Esophagus (tissue), 2 donors: ENCODE data around the gene STEAP2. TPM values are rescaled to one million over a fixed set of nuclear protein-coding genes. Genes with fewer than 3 reads are reported as not detected.
"Not testable (repeated sequence)": the region's sequence is repeated elsewhere in the genome, so short reads cannot be mapped to it uniquely, and the experiment has no call there.

Experiments used
- H3K27ac ChIP-seq, 2 donors: one replicate each; pipeline ENCODE4 v1.5.1; 2013; ENCODE audit warnings: low read depth in 2 of 2, mild to moderate bottlenecking in 2 of 2, inconsistent platforms in 1 of 2, low read length in 1 of 2, moderate library complexity in 1 of 2
- H3K27me3 ChIP-seq, 2 donors: one replicate each; pipeline ENCODE4 v1.6.1; 2013; ENCODE audit warnings: low read length in 2 of 2, control low read depth in 1 of 2, mild to moderate bottlenecking in 1 of 2; ENCODE audit not compliant: insufficient read depth in 2 of 2, control insufficient read depth in 1 of 2
- H3K36me3 ChIP-seq, 2 donors: one replicate each; pipeline ENCODE4 v1.6.1; 2013; ENCODE audit warnings: low read length in 1 of 2; ENCODE audit not compliant: control insufficient read depth in 2 of 2, insufficient read depth in 2 of 2
- H3K4me1 ChIP-seq, 2 donors: one replicate each; pipeline ENCODE4 v1.6.1; 2013; ENCODE audit warnings: low read length in 1 of 2; ENCODE audit not compliant: control insufficient read depth in 2 of 2, insufficient read depth in 2 of 2
- H3K4me3 ChIP-seq, 2 donors: one replicate each; pipeline ENCODE4 v1.5.1; 2013; ENCODE audit warnings: low read length in 2 of 2, mild to moderate bottlenecking in 2 of 2, low read depth in 1 of 2, moderate library complexity in 1 of 2
- H3K9me3 ChIP-seq, 2 donors: one replicate each; pipeline ENCODE4 v1.6.1; 2013; ENCODE audit warnings: mild to moderate bottlenecking in 2 of 2, low read depth in 1 of 2, low read length in 1 of 2, moderate library complexity in 1 of 2; ENCODE audit not compliant: control insufficient read depth in 2 of 2, insufficient read depth in 1 of 2
- WGBS, 2 donors: extraction: QIAGEN DNeasy Blood & Tissue Kit; methylation state at CpG; one replicate each; pipeline ENCODE4 v1.1.7; 2013; 5-methylcytosine and 5-hydroxymethylcytosine counted together
- polyA plus RNA-seq, 2 donors: library from polyadenylated mRNA; stranded (reverse); fragments of 200-250 nt; gene quantifications; one replicate each; pipeline ENCODE4 v1.2.3, GENCODE V29; 2013
- donor health status: healthy with polysubstance abuse.
- donor health status: Bipolar disorder and iron deficiency.

STEAP2 gene
- polyA plus RNA-seq, 2 donors = 2.1 to 2.6 TPM

DNA sequence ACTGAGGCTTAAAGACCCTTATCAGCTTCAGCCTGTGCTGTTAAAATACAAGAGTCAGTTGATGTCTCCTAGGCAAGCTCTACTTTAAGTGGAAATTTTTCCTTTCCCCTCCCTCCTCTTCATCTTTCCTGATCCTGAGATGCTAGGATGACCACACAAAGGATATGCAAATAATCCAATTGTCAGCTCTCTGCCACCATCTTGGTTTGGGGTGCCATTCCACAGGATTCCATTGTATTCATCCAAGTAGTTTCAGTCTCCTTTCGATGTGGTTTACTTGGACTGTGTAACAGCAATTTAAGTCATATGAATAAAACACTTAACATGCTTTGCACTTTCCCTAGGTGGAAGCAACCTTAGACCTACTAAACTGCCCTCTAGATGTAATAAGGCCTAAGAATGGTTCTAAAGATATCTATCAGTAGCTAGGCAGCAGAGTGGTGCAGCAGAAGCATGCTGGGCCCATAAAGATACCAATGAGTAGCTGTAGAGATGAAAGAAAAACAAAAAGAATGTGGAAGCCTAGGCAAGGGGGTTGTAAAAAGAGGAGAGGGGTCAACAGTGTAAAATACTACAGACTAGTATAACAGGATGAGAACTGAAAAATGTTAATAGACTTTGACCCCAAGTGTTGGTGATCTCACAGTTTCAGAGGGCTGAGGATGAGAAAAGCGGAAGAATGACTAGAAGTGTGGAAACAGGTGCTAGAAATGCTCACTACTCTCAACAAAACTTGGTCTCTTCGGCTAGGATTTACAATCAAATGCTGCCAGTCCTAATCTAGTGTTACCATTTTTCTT lies 31.0 kb downstream of the STEAP2 start:
- Histone ChIP-seq H3K27me3 (no peaks in the 10 kb centered on the region), H3K4me3 (no peak overlapping the region), H3K27ac (no peak overlapping the region), H3K4me1 (peaks cover 0 to 2% of the 10 kb centered on the region in 2 donors), H3K9me3 (no peaks in the 10 kb centered on the region), H3K36me3 (no peaks in the 10 kb centered on the region)
- 85 to 90% methylated on average over 3 of the region's 3 CpGs for WGBS, 2 donors

DNA sequence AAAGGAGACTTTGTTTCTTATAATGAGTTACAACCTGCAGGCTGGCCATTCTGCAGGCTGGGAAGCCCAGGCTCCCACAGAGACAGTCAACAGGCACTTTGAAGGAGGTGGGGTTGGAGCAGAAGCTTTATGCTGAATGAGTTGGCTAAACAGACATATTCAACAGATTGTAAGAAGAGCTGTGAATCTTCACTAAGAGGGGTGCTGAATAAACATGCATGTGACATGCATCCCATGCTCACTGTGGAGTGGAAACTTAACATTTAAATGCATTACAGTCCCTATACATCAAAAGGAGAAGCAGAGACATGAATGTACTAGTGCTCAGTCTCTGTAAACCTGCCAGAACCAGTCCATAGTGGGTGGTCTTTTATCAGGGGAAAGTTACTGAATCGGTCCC lies 32.0 kb downstream of the STEAP2 start:
- H3K4me1 ChIP-seq = peaks cover 0 to 2% of the 10 kb centered on the region in 2 donors
- H3K27me3 ChIP-seq = no peaks in the 10 kb centered on the region
- no peaks in the 10 kb centered on the region for H3K9me3 ChIP-seq
- H3K4me3 ChIP-seq = no peak overlapping the region
- H3K27ac ChIP-seq = no peak overlapping the region
- no peaks in the 10 kb centered on the region for H3K36me3 ChIP-seq
- WGBS, 2 donors = 25 to 38% methylated on average over 1 of the region's 1 CpG

DNA sequence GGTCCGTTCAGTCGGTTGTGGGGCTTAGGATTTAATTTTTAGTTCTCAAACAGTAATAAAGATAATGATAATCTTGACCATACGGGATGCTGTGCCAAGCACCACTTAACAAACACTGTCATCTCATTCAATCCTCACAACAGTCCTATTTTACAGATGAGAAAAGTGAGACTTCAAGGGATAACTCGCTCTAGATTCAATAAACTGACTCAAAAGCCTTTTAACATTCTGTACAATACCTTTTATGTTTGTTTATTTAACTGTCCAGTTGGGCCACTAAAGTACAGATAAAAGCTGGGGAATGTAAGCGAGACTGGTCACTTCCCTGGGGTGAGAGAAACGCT lies 33.0 kb downstream of the STEAP2 start:
- Histone ChIP-seq H3K9me3 (no peaks in the 10 kb centered on the region), H3K27me3 (no peaks in the 10 kb centered on the region), H3K4me3 (peak overlapping the region; percentile 88 to 91), H3K36me3 (no peaks in the 10 kb centered on the region), H3K27ac (no peak overlapping the region), H3K4me1 (peaks cover 0 to 2% of the 10 kb centered on the region in 2 donors)
- WGBS, 2 donors = 16% methylated on average over 6 of the region's 6 CpGs

DNA sequence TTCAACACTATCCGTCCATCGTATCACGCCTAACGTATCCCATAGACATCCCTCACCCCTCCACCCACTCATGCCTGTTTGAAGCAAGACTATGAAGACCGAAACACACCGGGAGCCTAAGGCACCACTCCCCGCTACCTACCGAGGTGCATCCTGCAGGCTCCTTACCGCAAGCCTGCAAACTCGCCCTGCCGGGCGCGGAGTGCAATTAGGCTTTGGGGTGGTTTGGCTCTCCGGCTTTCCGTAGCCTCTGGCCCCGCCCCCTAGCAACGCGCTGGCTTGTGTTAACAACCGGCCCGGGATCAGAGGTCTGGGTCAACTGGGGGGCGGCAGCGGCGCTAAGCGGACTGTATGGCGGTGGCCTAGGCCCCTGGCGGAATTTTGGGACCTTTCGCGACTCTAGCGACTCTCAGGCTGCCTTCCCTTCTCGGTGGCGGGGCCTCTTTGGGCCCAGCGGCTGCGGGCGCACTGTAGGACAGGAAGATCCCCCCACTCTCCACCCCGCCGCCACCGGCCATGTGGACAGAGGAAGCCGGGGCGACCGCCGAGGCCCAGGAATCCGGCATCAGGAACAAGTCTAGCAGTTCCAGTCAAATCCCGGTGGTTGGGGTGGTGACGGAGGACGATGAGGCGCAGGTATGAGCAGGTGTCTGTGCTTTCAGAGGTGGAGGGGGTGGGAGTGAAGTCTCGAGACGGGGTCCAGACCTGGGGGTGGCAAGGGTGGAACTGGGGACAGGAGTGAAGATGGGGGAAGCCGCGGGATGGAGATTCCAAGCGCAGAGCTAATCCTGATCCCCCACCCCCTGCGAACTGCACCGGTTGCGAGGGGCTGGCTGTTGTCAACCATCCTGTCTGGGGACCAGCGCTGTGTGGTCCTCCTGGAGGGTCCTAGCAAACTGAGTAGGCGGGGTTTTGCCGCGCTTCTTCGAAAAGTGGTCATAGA lies 33.6 kb downstream of the STEAP2 start, which contains the start of gene CFAP69:
Gene CFAP69 (plus strand): TSS at position 266 of the 943 bp plus-strand sequence. CDS start 251 bp downstream, at position 517.
- Histone ChIP-seq H3K36me3 (no peaks in the 10 kb centered on the region), H3K27me3 (no peaks in the 10 kb centered on the region), H3K27ac (peak within 1 kb of the TSS in 1 of 2 donors; percentile 24), H3K4me1 (peaks cover 0 to 2% of the 10 kb centered on the region in 2 donors), H3K4me3 (peak within 1 kb of the TSS; percentile 88 to 91), H3K9me3 (no peaks in the 10 kb centered on the region)
- WGBS, 2 donors = 1% methylated on average over 59 of the region's 59 CpGs

DNA sequence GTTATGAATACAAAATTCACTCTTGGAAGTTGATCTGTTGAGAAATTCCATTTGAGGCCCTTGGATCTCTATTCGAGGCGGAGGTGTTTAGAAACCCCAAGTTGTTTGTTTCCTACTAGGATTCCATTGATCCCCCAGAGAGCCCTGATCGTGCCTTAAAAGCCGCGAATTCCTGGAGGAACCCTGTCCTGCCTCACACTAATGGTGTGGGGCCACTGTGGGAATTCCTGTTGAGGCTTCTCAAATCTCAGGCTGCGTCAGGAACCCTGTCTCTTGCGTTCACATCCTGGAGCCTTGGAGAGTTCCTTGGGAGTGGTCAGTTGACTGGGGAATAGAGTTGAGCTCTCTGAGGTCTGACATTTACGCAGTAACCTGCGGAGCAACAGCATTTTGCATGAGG lies 34.6 kb downstream of the STEAP2 start:
- H3K36me3 ChIP-seq = no peaks in the 10 kb centered on the region
- H3K4me3 ChIP-seq = peak overlapping the region in 1 of 2 donors; percentile 88
- peaks cover 0 to 2% of the 10 kb centered on the region in 2 donors for H3K4me1 ChIP-seq
- H3K27me3 ChIP-seq = no peaks in the 10 kb centered on the region
- no peak overlapping the region for H3K27ac ChIP-seq
- WGBS, 2 donors = 26 to 28% methylated on average over 9 of the region's 9 CpGs
- H3K9me3 ChIP-seq = no peaks in the 10 kb centered on the region

DNA sequence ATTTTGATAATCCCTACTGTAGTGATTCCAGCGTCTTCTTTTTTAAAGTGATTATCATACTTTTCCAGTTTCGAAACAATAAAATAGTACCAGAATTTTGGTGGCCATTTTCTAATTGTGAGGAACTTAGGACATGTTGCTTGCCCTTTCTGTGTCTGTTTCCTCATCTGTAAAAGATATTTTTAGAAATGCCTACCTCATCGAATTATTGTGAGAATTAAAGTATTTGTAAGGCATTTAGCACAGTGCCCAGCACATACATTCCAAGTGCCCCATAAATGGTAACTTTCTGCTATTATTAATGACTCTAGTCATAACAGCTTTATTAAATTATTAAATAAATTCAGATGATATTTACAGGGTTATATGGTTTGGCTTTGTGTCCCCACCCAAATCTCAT lies 37.2 kb downstream of the STEAP2 start:
- no peaks in the 10 kb centered on the region for H3K9me3 ChIP-seq
- H3K27me3 ChIP-seq = no peaks in the 10 kb centered on the region
- 85 to 90% methylated on average over 3 of the region's 3 CpGs for WGBS, 2 donors
- H3K4me3 ChIP-seq = no peak overlapping the region
- H3K4me1 ChIP-seq = peaks cover 0 to 4% of the 10 kb centered on the region in 2 donors
- H3K36me3 ChIP-seq = no peaks in the 10 kb centered on the region
- no peak overlapping the region for H3K27ac ChIP-seq

DNA sequence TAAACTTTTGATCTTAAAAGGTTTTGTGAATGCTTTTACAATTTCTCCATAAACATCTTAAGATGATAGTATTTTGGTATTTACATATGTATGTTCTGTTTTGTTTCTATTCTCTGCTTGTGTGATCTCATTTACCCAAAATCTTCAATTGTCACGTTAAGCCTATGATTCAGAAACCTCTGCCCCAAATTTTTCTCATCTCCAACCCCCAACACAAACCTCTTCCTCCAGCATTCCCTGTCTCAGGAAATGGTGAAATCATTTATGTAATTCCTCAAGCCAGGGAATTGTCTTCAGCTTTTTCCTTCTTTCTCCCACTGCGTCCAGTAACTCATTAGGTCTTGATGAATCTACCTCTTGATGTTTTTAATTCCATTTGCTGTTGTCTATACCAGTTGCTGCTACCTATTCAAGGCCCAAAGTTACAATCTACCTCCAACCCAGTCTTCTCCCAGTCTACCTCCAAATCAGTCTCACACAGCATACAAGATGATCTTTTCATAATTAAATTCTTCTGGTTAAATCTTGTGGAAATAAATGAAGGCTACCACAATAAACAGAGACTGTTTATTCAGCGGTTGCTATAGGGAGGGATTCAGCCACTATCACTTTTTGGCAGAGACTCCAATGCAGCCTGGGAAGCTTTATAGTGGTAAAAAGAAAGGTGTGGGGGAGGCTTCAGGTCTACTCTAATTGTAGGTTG lies 39.2 kb downstream of the STEAP2 start:
- H3K36me3 ChIP-seq = no peaks in the 10 kb centered on the region
- H3K9me3 ChIP-seq = no peaks in the 10 kb centered on the region
- no peaks in the 10 kb centered on the region for H3K27me3 ChIP-seq
- peaks cover 0 to 2% of the 10 kb centered on the region in 2 donors for H3K4me1 ChIP-seq
- no peak overlapping the region for H3K4me3 ChIP-seq
- WGBS, 2 donors = 37 to 50% methylated on average over 3 of the region's 3 CpGs
- H3K27ac ChIP-seq = no peak overlapping the region

DNA sequence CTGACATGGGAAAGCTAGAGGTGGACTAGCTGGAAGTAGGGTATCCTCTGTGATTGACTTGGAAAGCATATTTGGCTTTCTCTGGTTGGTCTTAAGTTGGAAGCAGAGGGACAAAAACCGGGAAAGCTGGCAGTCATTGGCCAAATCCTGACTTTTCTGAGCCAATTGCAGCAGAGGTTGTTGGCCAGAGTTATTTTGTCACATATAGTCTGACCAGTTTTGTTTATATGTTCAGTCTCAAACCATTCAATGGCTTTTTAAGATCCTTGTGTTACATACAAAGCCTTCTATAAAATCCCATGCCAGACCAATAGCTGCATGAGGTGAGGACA lies 39.7 kb downstream of the STEAP2 start:
- Histone ChIP-seq H3K27me3 (no peaks in the 10 kb centered on the region), H3K9me3 (no peaks in the 10 kb centered on the region), H3K36me3 (no peaks in the 10 kb centered on the region), H3K4me1 (peaks cover 0 to 2% of the 10 kb centered on the region in 2 donors), H3K27ac (no peak overlapping the region), H3K4me3 (no peak overlapping the region)
- WGBS, 2 donors = 28 to 54% methylated on average over 1 of the region's 1 CpG

DNA sequence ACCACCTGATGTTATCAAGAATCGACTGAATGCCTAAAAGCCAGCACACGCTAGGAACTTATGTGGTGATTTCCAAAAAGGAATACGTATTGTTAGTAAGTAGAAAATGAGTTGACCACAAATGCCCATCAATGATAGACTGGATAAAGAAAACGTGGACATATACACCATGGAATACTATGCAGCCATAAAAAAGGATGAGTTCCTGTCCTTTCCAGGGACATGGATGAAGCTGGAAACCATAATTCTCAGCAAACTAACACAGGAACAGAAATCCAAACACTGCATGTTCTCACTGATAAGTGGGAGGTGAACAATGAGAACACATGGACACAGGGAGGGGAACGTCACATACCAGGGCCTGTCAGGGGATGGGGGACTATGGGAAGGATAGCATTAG lies 44.5 kb downstream of the STEAP2 start:
- not testable (repeated sequence) for H3K27ac ChIP-seq, H3K27me3 ChIP-seq, H3K4me1 ChIP-seq, H3K36me3 ChIP-seq, H3K9me3 ChIP-seq, H3K4me3 ChIP-seq
- WGBS, 2 donors = 95 to 96% methylated on average over 5 of the region's 5 CpGs
